Measurements from ENCODE around the gene IRS2. TPM values are rescaled to one million over a fixed set of nuclear protein-coding genes. Genes with fewer than 3 reads are reported as not detected.

Gene IRS2
- total and polyA plus RNA-seq, 2 donors = 1.4 to 9.1 TPM

DNA sequence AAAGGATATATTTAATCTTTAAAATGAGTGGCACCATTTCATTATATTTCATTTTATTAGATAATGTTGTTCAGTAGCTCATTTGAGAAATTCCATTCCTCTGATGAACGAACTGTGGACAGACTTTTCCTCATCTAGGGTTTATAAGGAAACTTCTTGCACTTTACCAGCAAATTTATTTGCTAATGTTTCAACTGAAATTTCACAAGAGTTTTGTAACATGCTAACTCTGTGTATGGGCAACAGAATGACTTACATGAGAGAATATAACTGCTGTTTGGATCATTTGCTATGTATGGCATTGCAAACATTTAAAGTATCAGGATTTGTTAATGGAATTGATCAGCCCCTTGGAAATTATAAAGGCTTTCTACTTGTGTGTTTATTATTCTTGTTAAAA, 3.7 kb upstream of the IRS2 start:
- H3K27ac ChIP-seq (ENCODE audit: low read depth in 1 of 2, low read length in 1 of 2) = no peak overlapping the region
- H3K9me3 ChIP-seq (ENCODE audit: control insufficient read depth in 2 of 2, insufficient read depth in 1 of 2, low read length in 1 of 2) = no peaks in the 10 kb centered on the region
- no peak overlapping the region for H3K4me3 ChIP-seq (ENCODE audit: low read length in 2 of 2)
- DNase-seq (ENCODE audit: low read depth in 6 of 9, low spot score in 9 of 9) = no peak
- peaks cover 16 to 21% of the 10 kb centered on the region in 2 donors for H3K27me3 ChIP-seq (ENCODE audit: control insufficient read depth in 2 of 2, insufficient read depth in 1 of 2, low read length in 1 of 2)
- no peaks in the 10 kb centered on the region for H3K36me3 ChIP-seq (ENCODE audit: control insufficient read depth in 2 of 2, insufficient read depth in 2 of 2, low read length in 1 of 2)
- H3K4me1 ChIP-seq (ENCODE audit: control insufficient read depth in 2 of 2, insufficient read depth in 2 of 2, low read length in 2 of 2) = peaks cover 0 to 11% of the 10 kb centered on the region in 2 donors
- WGBS = 96% methylated on average over 1 of the region's 1 CpG

GRCh38 chr13:109789262-109789661, 2.9 kb upstream of the IRS2 start:
- Histone ChIP-seq H3K27me3 (ENCODE audit: control insufficient read depth in 2 of 2, insufficient read depth in 1 of 2, low read length in 1 of 2) (peaks cover 21 to 30% of the 10 kb centered on the region in 2 donors), H3K36me3 (ENCODE audit: control insufficient read depth in 2 of 2, insufficient read depth in 2 of 2, low read length in 1 of 2) (peaks cover 0 to 3% of the 10 kb centered on the region in 2 donors), H3K4me3 (ENCODE audit: low read length in 2 of 2) (no peak overlapping the region), H3K9me3 (ENCODE audit: control insufficient read depth in 2 of 2, insufficient read depth in 1 of 2, low read length in 1 of 2) (no peaks in the 10 kb centered on the region), H3K27ac (ENCODE audit: low read depth in 1 of 2, low read length in 1 of 2) (no peak overlapping the region), H3K4me1 (ENCODE audit: control insufficient read depth in 2 of 2, insufficient read depth in 2 of 2, low read length in 2 of 2) (peaks cover 2 to 15% of the 10 kb centered on the region in 2 donors)
- WGBS = 97% methylated on average over 2 of the region's 2 CpGs
- DNase-seq (ENCODE audit: low read depth in 6 of 9, low spot score in 9 of 9) = no peak

DNA sequence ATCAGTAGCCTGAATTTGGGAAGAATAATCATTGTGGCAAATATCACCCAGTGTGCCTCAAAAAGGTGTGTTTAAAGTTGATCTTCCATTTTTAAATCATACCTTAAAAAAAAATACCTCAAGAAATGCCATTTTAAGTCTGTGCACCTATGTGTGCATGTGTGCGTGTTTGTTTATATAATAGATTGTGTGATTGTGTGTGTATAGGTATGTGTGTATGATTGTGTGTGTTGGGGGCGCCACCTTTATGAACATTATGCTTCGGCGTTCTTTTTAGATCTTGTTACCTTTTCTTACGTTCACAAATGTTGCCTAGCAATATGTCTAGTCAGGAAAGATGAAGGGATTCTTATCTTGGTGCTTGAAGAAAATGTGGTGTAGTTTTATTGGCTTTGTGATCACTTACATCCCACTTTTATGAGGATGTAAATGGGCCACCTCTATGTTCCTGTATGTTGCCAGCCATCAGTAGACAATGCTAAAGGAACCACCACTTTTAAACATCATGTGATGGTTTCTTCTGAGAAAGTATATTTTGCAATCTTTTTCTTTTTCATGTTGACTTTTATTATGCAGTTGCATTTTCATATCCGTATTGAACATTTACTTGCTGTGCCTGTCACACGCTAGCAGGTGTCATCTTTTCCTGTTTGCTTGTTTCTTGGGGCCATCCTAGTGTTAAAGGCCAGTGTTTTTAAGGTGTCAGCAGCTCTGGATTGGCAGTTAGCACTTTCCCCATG, 2.2 kb upstream of the IRS2 start:
- no peak for DNase-seq (ENCODE audit: low read depth in 6 of 9, low spot score in 9 of 9)
- 88% methylated on average over 7 of the region's 7 CpGs for WGBS
- Histone ChIP-seq H3K4me3 (ENCODE audit: low read length in 2 of 2) (no peak overlapping the region), H3K27ac (ENCODE audit: low read depth in 1 of 2, low read length in 1 of 2) (no peak overlapping the region), H3K27me3 (ENCODE audit: control insufficient read depth in 2 of 2, insufficient read depth in 1 of 2, low read length in 1 of 2) (peaks cover 23 to 30% of the 10 kb centered on the region in 2 donors), H3K9me3 (ENCODE audit: control insufficient read depth in 2 of 2, insufficient read depth in 1 of 2, low read length in 1 of 2) (no peaks in the 10 kb centered on the region), H3K4me1 (ENCODE audit: control insufficient read depth in 2 of 2, insufficient read depth in 2 of 2, low read length in 2 of 2) (peaks cover 2 to 17% of the 10 kb centered on the region in 2 donors), H3K36me3 (ENCODE audit: control insufficient read depth in 2 of 2, insufficient read depth in 2 of 2, low read length in 1 of 2) (peaks cover 0 to 7% of the 10 kb centered on the region in 2 donors)

DNA sequence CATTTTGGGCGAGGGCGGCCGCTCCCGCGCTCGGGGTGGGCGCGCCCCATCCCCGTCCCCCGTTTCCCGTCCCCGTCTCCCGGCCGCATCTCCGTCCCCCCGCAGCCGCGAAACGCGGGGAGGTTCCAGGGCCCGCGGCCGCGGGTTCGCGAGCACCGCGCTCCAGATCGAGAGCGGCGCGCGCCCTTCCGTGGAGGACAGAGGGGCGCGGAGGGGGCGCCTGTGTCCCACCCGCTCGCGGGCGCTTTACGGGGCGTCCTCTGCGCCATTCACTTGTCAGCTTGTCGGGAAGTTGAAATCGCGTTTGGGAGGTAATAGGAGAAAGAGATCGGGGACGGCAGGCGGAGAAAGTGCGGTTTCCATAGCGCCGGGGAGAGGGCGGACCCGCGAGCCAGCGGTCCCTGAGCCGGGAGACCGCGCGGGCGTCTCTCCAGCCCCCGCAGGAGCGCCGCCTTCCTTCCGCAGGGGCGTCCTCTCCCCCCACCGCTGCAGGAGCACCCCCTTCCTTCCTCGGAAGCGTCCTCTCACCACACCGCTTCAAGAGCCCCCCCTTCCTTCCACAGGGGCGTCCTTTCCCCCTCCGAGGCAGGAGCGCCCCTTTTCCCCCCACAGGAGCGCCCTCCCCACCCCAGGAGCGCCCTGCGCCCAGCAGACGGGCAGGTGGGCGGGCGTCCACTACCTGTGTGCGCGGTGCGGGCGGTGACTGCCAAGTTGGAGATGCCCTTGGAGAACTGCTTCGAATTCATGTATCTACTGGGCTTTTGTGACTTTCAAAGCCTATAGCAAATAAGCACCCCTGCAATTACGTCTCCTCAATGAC, 962 bp upstream of the IRS2 start:
- Histone ChIP-seq H3K27me3 (ENCODE audit: control insufficient read depth in 2 of 2, insufficient read depth in 1 of 2, low read length in 1 of 2) (peaks cover 23 to 30% of the 10 kb centered on the region in 2 donors), H3K27ac (ENCODE audit: low read depth in 1 of 2, low read length in 1 of 2) (peak overlapping the region; percentile 32 to 90), H3K36me3 (ENCODE audit: control insufficient read depth in 2 of 2, insufficient read depth in 2 of 2, low read length in 1 of 2) (peaks cover 0 to 18% of the 10 kb centered on the region in 2 donors), H3K4me3 (ENCODE audit: low read length in 2 of 2) (peak overlapping the region; percentile 64 to 85), H3K9me3 (ENCODE audit: control insufficient read depth in 2 of 2, insufficient read depth in 1 of 2, low read length in 1 of 2) (no peaks in the 10 kb centered on the region), H3K4me1 (ENCODE audit: control insufficient read depth in 2 of 2, insufficient read depth in 2 of 2, low read length in 2 of 2) (peaks cover 2 to 17% of the 10 kb centered on the region in 2 donors)
- DNase-seq (ENCODE audit: low read depth in 6 of 9, low spot score in 9 of 9) = peak in 3 of 9 donors; percentile 48 to 72 (median 51)
- WGBS = under 1% methylated on average over 86 of the region's 86 CpGs

GRCh38 chr13:109785892-109786450, 412 bp downstream of the IRS2 start:
- H3K27me3 ChIP-seq (ENCODE audit: control insufficient read depth in 2 of 2, insufficient read depth in 1 of 2, low read length in 1 of 2) = peaks cover 23 to 30% of the 10 kb centered on the region in 2 donors
- no peaks in the 10 kb centered on the region for H3K9me3 ChIP-seq (ENCODE audit: control insufficient read depth in 2 of 2, insufficient read depth in 1 of 2, low read length in 1 of 2)
- peak overlapping the region in 1 of 2 donors; percentile 94 for H3K27ac ChIP-seq (ENCODE audit: low read depth in 1 of 2, low read length in 1 of 2)
- H3K4me3 ChIP-seq (ENCODE audit: low read length in 2 of 2) = peak overlapping the region; percentile 33 to 85
- H3K36me3 ChIP-seq (ENCODE audit: control insufficient read depth in 2 of 2, insufficient read depth in 2 of 2, low read length in 1 of 2) = peaks cover 6 to 28% of the 10 kb centered on the region in 2 donors
- DNase-seq (ENCODE audit: low read depth in 6 of 9, low spot score in 9 of 9) = no peak
- under 1% methylated on average over 87 of the region's 88 CpGs for whole genome bisulfite sequencing
- H3K4me1 ChIP-seq (ENCODE audit: control insufficient read depth in 2 of 2, insufficient read depth in 2 of 2, low read length in 2 of 2) = peaks cover 4 to 21% of the 10 kb centered on the region in 2 donors

DNA sequence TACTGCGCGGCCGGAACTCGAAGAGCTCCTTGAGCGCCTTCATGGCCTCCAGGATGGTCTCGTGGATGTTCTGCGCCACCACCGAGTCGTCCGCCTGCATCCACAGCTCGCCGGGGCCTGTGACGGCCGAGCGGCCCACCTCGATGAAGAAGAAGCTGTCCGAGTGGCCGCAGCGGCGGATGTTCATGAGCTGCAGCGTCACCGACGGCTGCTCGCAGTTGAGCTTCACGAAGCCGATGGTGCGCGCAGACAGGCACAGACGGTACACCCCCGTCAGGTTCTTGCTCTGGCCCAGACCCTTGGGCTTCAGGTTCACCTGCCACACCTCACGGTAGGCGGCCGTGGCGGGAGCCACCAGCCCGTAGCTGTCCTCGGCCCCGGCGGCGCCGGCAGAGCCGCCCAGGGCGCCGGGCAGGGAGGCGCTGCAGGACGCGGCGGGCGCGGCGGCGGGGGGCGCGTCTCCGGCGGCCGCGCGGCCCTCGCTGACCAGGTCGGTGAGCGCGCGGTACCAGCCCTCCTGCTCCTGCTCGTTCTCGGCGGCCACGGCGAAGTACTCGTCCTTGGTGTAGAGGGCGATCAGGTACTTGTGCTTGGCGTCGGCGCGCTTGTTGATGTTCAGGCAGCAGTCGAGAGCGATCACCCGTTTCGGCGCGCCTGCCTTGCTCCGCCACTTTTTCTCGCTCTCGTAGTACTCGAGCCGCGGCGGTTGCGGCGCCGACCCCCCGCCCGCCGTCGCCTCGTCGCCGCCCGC, 1.1 kb downstream of the IRS2 start:
- Histone ChIP-seq H3K4me1 (ENCODE audit: control insufficient read depth in 2 of 2, insufficient read depth in 2 of 2, low read length in 2 of 2) (peaks cover 6 to 24% of the 10 kb centered on the region in 2 donors), H3K27ac (ENCODE audit: low read depth in 1 of 2, low read length in 1 of 2) (peak overlapping the region in 1 of 2 donors; percentile 65), H3K9me3 (ENCODE audit: control insufficient read depth in 2 of 2, insufficient read depth in 1 of 2, low read length in 1 of 2) (no peaks in the 10 kb centered on the region), H3K4me3 (ENCODE audit: low read length in 2 of 2) (peak overlapping the region; percentile 33 to 85), H3K27me3 (ENCODE audit: control insufficient read depth in 2 of 2, insufficient read depth in 1 of 2, low read length in 1 of 2) (peaks cover 23 to 30% of the 10 kb centered on the region in 2 donors), H3K36me3 (ENCODE audit: control insufficient read depth in 2 of 2, insufficient read depth in 2 of 2, low read length in 1 of 2) (peaks cover 6 to 28% of the 10 kb centered on the region in 2 donors)
- DNase-seq (ENCODE audit: low read depth in 6 of 9, low spot score in 9 of 9) = peak in 3 of 9 donors; percentile 36 to 71 (median 45)
- 4% methylated on average over 98 of the region's 98 CpGs for WGBS

DNA sequence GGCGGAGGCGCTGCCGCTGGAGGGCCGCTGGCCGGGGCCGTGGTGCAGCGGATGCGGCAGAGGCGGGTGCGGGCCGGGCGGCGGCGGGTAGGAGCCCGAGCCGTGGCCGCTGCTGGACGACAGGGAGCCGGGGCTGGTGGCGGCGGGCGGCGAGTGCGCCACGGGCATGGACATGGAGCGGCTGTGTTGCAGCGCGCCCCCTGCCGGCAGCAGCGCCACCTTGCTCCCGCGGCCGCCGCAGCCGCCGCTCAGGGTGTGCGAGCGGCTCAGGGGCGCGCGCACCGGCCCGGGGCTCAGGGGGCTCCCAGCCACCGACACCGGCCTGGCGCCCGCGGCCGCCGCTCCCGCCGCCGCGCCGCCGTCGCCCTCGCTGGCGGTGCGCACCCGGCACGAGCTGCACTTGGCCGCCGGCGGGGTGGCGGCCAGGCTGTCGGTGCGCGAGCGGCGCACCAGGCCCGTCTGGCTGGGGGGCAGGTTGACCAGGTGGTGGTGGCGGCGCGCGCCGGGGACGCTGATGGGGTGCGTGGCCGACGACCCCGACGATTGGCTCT, 1.7 kb downstream of the IRS2 start:
- peak overlapping the region; percentile 25 to 85 for H3K4me3 ChIP-seq (ENCODE audit: low read length in 2 of 2)
- H3K36me3 ChIP-seq (ENCODE audit: control insufficient read depth in 2 of 2, insufficient read depth in 2 of 2, low read length in 1 of 2) = peaks cover 6 to 28% of the 10 kb centered on the region in 2 donors
- peaks cover 6 to 30% of the 10 kb centered on the region in 2 donors for H3K4me1 ChIP-seq (ENCODE audit: control insufficient read depth in 2 of 2, insufficient read depth in 2 of 2, low read length in 2 of 2)
- WGBS = 6% methylated on average over 83 of the region's 83 CpGs
- no peak overlapping the region for H3K27ac ChIP-seq (ENCODE audit: low read depth in 1 of 2, low read length in 1 of 2)
- no peaks in the 10 kb centered on the region for H3K9me3 ChIP-seq (ENCODE audit: control insufficient read depth in 2 of 2, insufficient read depth in 1 of 2, low read length in 1 of 2)
- peaks cover 23 to 30% of the 10 kb centered on the region in 2 donors for H3K27me3 ChIP-seq (ENCODE audit: control insufficient read depth in 2 of 2, insufficient read depth in 1 of 2, low read length in 1 of 2)
- peak in 4 of 9 donors; percentile 59 to 81 (median 64) for DNase-seq (ENCODE audit: low read depth in 6 of 9, low spot score in 9 of 9)

DNA sequence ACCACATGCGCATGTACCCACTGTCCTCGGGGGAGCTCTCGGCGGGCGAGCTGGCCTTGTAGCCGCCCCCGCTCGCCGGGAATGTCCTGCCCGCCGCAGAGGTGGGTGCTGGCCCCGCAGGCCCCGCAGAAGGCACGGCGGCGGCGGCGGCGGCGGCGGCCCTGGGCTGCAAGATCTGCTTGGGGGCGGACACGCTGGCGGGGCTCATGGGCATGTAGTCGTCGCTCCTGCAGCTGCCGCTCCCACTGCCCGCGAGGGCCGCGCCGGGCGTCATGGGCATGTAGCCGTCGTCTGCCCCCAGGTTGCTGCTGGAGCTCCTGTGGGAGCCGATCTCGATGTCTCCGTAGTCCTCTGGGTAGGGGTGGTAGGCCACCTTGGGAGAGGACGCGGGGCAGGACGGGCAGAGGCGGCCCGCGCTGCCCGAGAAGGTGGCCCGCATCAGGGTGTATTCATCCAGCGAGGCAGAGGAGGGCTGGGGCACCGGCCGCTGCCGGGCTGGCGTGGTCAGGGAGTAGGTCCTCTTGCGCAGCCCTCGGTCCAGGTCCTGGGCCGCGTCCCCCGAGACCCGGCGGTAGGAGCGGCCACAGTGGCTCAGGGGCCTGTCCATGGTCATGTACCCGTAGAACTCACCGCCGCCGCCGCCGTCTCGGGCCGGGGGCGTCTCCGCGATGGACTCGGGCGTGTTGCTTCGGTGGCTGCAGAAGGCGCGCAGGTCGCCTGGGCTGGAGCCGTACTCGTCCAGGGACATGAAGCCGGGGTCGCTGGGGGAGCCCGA, 2.4 kb downstream of the IRS2 start:
- Histone ChIP-seq H3K27me3 (ENCODE audit: control insufficient read depth in 2 of 2, insufficient read depth in 1 of 2, low read length in 1 of 2) (peaks cover 22 to 26% of the 10 kb centered on the region in 2 donors), H3K9me3 (ENCODE audit: control insufficient read depth in 2 of 2, insufficient read depth in 1 of 2, low read length in 1 of 2) (no peaks in the 10 kb centered on the region), H3K36me3 (ENCODE audit: control insufficient read depth in 2 of 2, insufficient read depth in 2 of 2, low read length in 1 of 2) (peaks cover 6 to 28% of the 10 kb centered on the region in 2 donors), H3K27ac (ENCODE audit: low read depth in 1 of 2, low read length in 1 of 2) (no peak overlapping the region), H3K4me3 (ENCODE audit: low read length in 2 of 2) (peak overlapping the region in 1 of 2 donors; percentile 85), H3K4me1 (ENCODE audit: control insufficient read depth in 2 of 2, insufficient read depth in 2 of 2, low read length in 2 of 2) (peaks cover 12 to 37% of the 10 kb centered on the region in 2 donors)
- DNase-seq (ENCODE audit: low read depth in 6 of 9, low spot score in 9 of 9) = no peak
- 87% methylated on average over 81 of the region's 81 CpGs for WGBS
